Measurements from ENCODE around the gene NUDT21.
"Not testable (repeated sequence)": the region's sequence is repeated elsewhere in the genome, so short reads cannot be mapped to it uniquely, and the experiment has no call there.

The NUDT21 gene

DNA sequence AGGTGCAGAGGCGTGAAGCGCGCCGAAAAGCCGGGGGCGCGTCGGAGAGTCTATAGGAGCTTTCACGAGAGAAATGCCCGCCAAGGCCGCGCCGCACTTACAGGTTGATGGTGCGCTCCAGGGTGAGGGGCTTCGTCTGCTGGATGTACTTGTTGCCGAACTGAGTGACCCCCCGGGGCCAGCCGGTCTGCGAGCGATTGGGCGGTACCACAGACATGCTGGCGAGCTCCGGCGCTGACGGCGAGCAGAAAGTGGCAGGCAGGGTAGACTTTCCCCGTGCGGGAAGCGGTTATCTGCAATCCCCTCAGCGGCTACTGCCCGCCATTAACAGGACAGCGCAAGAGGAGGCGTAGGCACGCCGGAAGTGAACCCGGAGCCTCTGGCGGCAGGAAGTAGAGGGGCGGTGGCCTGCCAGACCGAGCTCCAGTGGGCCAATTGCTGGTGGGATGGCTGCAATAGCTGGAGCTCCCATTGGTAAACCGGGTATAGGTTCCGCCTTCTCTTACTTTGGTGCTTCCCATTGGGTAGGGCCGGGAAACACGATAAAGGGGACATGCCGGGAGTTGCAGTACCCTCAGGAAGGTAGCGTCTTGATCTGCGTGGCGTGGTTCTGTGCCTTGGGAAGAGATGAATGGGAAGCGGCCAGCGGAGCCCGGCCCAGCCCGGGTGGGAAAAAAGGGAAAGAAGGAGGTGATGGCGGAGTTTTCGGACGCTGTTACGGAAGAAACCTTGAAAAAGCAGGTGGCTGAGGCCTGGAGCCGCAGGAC, at the start of gene NUDT21, which contains the start of gene OGFOD1:
NUDT21 (minus strand) TSS at position 347 of the 767 bp plus-strand sequence; CDS start at position 217, 130 bp downstream.
OGFOD1 (plus strand) TSS at position 569 of the 767 bp plus-strand sequence; CDS start at position 628, 59 bp downstream.
- DNase-seq: peak; percentile 98

DNA sequence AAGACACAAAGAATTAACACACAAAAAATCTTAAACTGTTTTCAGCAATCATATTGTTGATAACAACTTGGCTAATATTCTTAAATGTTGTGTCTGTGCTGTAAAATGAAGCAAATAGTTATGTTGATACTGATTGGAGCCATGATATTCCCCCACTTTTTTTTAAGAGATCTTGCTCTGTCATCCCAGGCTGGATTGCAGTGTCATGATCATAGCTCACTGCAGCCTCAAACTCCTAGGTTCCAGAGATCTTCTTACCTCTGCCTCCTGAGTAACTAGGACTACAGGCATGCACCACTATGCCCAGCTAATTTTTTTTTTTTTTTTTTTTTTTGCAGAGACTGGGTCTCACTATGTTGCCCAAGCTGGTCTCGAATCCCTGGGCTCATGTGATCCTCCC, 42.7 kb upstream of the NUDT21 start:
- DNase-seq: no peak

DNA sequence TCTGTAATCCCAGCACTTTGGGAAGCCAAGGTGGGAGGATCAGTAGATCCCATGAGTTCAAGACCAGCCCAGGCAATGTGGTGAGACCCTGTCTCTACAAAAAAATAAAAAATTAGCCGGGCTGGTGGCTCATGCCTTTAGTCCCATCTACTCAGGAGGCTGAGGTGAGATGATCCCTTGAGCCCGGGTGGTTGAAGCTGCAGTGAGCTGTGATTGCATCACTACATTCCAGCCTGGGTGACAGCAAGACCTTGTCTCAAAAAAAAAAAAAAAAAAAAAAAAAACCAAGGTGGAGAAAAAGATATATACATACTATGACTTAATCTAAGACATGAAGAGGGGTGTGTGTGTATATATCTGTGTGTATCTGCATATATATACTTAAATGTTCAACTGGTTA, 42.0 kb upstream of the NUDT21 start:
- DNase-seq: no peak

DNA sequence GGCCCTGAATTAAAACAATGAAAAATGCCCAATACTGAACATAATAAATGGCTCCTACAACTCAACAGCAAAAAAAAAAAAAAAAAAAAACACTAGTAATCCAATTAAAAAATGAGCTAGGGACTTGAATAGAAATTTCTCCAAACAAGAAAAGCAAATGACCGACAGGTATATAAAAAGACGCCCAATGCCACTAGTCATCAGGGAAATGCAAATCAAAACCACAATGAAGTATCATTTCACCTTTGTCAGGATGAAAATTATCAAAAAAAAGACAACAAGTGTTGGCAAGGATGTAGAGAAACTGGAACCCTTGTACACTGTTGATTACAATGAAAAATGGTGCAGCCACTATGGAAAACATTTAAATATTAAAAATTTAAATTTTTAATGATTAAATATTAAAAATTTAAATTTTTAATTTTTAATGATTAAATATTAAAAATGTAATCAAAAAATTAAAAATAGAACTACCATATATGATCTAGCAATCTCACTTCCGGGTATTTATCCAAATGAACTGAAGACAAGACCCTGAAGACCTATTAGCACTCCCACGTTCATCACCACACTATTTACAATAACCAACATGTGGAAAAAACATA, 40.6 kb upstream of the NUDT21 start:
- DNase-seq: no peak

DNA sequence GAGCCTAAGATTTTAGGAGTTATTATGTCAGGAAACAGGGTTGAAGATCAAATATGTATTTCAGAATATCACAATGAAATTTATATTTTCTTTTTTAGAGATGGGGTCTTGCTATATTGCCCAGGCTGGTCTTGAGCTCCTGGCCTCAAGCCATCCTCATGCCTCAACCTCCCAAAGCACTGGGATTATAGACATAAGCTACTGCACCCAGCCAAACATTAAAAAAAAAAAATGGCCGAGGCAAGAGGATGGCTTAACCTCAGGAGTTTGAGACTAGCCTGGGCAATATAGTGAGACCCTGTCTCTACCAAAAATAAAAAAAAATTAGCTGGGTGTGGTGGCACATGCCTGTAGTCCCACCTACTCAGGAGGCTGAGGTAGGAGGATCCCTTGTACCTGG, 37.7 kb upstream of the NUDT21 start:
- not testable (repeated sequence) for DNase-seq

DNA sequence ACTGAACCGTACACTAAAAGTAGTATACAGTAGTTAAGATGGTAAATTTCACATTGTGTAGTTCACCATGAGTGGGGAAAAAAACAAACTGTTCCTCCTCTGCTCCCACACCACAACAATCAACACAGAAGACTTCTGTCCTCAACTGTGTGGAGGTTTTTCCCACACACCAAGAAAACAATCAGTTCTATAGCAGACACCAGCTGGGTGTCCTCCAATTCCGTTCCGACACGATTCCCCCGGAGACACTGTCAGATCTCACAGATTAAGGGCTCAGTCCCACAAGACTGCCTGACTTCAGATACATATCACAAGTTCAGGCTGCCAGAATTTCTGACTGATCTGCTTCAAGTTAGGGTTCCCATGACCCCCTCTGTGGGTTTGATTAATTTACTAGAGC, 36.9 kb upstream of the NUDT21 start:
- DNase-seq: no peak

DNA sequence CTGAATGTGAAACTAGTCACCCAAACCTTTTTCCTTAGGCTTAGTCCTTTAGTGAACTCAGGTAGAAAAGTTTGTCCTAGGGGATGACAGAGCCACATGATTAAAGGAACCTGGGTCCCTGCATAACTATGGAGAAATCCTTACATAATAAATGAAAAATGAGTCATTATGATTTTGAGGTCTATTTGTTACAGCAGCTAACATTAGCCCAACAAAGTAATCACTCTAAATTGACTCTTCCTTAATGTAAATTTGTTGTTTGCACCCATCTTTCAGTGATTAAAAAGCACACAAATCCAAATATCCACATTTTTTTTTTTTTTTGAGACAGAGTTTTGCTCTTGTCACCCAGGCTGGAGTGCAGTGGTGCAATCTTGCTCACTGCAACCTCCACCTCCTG, 32.3 kb upstream of the NUDT21 start:
- no peak for DNase-seq

DNA sequence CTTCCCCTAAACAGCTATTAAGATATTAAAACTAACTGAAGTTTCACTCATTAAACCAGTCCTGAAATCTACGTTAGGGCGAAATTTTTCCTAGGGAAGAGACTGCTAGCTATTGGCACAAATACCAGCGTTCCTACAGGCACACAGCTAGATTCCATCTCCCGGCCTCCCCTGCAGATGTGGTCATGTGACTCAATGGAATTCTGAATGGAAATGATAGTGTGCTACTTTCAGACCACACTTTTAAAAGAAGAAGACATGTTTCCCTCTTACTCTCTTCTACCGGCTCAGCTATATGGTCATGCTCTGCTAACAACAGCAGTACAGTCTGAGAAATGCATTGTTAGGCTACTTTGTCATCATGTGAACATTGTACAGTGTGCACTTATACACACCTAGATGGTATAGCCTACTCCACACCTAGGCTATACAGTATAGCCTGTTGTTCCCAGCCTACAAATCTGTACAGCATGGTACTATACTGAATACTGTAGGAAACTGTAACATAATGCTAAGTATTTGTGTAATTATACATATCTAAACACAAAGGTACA, 31.6 kb upstream of the NUDT21 start:
- no peak for DNase-seq

DNA sequence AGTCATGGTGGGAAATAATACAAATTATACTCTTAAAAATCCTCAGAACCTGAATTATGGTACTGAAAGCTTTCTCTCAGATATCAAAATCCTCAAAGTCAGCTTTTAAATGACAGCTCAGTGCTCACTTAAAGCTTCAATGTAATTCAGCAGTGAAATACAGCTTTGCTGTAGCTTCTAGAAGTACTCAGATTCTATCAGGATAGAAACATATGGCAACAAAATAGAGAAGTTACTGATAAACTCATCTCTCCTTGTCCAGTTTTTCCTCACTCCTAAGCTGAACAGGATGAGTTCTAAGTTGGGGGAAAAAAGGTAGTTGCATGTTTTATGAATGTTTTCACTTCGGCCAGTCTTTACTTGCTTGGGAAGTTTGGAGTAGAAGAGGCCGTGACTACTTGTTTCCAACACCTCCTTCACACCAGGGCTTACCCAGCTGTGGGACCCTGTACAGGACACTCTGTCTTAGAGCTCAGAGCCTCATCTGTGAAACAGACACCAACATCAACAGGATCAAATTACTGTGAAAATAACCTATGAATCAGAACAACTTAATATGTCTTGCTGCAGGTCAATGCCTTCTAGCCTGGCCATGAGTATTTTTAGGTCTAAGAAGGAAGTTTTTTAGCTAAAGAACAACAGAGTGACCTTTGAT, 30.5 kb upstream of the NUDT21 start:
- DNase-seq: no peak

DNA sequence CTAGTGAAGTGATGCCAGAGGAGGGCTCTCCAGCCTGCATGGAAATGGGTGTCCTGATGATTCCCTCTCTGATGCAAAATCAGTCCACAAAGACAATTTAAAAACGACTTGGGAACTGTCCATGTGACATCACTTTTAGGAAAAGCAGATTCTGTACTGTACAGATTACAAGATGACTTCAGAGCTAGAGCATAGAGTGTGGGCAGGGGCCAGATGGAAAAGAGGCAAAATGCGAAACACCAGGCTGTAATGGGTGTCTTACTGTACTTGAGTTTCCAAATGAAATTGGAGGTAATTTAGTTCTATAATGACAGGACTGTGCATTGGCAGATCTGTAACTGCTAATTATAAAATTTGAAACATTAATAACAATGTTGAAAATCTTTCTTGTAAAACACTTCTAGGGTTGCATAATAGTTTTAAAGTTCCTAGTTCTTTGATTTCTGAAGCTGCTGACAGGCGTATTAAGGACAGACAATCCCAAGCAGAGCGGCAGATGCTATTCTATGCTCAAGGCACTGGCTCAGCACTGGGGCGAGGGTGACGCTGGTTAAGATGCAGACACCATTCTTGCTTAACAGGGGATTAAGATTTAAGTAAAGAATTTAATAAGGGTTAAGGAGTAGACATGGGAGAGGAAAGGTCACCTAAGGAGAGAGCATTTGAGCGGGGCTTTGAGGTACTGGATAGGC, 29.8 kb upstream of the NUDT21 start:
- peak; percentile 7 for DNase-seq

DNA sequence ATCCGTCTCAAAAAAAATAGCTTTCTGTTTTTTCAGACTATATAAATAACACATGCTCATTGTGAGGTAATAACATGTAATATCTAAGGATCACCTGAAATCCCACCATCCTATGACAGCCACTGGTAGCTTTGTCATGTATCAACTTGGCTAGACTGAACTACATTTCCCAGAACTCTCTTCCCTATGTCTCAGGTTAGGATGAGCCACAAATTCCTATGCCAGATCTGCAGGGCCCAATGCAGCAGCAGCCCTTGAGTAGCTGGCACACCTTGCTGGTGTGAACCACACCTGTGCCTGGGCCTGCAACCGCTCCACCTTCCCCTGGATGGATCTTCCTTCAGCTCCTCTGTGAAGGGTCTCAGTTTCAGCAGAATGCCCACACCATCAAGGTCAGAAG, 28.3 kb upstream of the NUDT21 start:
- DNase-seq: no peak

DNA sequence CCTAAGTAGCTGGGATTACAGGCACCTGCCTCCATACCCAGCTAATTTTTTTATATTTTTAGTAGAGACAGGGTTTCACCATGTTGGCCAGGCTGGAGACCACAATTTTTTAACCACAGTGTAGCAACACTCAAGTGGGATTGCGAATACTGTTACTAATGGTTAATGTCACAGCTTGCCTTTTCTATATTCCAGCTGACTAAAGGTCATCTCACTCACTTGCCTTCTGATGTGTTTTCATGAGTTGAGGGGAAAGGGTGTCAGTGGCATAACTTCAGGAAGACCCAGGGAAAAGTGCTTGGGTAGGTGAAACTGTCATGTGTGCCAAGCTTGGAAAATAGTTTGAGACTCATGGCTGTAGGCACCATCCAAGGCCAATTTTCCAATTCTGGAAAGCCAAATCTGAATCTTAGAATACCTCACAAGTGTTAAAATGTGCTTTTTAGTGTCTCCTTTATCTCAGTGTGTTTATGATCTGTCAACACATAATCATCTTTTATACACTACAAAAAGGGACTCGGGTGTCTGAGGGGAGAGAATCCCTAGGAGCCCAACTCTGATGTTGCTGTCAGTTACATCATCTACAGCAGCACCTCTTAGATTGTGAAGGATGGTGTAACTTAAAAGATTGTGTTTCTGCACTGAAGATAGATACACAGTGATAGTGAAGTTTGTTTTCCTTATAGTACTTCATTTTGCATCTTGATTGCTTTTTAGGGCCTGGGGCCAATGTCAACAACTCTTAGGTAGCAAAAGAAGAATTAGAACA, 27.3 kb upstream of the NUDT21 start:
- peak; percentile 77 for DNase-seq

DNA sequence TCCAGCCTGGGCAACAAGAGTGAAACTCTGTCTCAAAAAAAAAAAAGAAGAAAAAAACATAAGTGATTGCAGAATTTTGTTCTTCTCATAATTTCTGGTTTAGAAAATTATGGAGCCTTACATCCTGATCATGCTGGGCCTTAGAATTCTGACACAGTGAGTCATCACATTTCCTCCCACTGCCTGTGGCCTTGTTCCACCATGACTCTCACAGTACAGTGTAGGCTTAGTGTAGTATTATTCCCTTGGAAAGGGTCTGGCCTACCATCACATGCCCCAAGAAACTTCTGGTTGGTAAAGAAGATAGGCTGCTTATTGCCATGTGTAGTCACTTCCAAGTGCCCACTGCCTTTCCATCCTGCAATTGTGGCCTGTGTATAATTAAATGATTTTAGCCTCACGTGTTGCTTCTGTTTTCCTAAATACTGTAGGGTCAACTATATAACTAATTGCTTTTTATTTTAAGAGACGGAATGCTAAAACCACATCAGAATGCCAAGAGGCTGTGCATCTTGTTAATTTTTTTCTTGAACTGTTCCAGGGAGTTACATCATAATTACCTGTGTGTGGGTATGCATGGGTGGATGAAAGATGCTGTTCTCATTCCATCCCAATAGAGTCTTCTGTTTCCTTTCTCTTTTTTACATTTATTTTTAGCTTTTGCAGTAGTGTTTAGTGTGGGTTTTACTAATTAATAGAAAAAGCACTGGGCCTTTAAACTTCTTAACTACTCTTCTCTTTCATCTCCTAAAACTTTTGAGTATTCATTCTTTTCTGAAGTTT, 26.2 kb upstream of the NUDT21 start:
- peak; percentile 82 for DNase-seq

DNA sequence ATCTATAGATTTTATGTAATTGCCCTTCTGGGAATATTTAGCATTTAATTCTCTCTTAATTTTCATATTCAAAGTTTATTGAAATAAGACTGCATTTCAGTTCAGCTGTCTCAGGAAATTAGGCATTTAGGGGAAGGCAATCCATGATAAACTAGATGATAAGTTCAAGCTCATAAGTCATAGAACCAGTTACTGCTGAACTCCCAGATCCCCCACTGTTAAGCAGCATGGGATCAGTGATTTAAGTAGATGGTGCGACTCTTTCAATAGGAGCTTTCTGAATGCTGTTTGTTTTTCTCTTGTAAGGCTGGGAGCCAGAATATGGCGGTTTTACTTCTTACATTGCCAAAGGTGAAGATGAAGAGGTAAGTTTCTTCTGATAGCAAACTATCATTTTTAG, 24.1 kb upstream of the NUDT21 start:
- DNase-seq: no peak

DNA sequence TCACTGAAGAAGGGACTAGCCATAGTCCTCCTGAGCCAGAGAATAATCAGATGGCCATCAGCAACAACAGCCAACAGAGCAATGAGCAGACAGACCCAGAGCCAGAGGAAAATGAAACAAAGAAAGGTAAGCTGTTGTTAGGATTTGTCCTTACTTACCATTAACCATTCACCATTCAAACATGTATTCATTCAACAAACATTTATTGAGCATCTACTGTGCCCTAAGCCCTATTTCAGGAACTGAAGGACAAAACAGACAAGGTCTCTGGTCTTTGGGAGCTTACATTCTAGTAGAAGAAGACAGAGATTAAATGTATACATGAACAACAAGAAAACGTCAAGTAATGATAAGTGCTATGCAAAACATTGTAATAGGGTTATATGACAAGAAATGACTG, 19.5 kb upstream of the NUDT21 start:
- no peak for DNase-seq

DNA sequence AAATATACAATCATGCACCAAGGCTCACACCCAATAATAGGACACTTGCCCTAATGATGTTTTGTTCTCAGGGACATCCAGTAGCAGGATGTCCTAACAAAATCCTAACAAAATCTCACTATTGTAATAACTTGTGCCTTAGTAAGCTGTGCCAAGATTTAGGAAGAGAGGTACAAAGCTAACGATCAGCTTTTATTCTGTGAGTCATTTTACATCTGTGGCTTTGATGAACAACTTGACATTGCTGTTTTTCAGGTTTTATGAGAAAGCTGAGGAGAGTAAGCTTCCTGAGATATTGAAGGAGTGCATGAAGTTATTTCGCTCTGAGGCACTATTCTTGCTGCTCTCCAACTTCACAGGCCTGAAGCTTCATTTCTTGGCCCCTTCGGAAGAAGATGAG, 19.1 kb upstream of the NUDT21 start:
- no peak for DNase-seq

DNA sequence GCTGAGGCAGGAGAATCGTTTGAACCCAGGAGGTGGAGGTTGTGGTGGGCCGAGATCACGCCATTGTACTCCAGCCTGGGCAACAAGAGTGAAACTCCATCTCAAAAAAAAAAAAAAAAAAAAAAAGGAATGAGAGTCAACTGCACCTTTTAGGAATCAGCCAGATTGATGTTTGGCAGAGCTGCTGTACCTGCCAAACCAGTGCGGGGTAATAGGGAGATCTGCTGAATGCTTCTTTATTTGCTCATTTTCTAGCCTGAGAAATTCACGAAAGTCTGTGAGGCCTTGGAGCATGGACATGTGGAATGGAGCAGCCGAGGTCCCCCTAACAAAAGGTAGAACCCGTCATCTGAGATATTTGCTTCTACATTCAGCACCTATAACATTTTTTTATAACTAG, 18.6 kb upstream of the NUDT21 start:
- no peak for DNase-seq

DNA sequence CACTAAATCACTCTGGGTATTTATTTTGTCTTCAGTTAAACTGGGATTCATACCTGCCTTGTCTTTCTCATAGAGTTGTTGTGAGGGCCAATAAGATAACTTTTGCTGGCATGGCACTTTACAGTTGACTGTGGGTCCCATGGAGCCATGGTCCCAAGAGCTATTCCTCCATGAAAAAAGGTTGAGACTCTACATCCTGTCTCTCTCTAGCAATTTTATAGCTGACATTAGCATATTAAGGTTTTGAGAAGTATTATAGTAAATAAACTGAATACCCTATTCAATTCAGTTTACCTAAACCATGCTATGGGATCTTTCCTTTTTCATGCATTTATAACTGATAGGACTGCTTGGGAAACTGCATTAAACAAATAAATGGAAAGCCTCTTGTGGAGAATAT, 17.7 kb upstream of the NUDT21 start:
- DNase-seq: no peak

DNA sequence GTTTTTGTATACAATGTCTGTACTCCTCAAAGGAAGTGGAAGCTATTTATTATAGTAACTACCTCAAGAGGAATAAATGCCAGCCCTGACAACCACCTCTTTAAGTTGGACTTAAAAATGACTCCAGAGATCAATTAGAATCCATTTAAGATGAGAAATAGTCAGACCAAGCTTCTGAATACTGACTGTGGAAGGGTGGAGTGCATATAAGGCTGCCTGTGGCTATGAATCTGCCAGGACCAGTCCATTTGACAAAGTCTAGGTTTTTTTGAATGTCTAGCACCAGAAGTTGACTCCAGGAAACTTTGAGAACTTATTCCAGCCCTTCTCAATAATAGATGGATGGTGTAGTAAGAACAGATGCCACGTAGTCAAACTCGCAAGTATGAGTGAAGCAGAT, 15.2 kb upstream of the NUDT21 start:
- DNase-seq: no peak

DNA sequence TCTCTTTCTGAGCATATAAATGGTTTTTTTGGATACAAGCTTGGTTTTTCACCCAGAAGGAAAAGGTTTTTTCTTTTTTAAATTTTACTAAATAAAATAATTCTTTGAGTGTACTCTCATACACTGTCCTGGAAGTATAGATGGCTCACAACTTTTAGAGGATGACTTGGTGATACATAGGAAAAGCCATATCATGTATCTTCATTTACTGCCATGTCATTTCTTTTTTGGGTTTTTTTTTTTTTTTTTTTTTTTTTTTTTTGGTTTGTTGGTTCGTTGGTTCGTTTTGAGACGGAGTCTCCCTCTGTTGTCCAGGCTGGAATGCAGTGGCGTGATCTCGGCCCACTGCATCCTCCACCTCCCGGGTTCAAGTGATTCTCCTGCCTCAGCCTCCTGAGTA, 12.0 kb upstream of the NUDT21 start:
- no peak for DNase-seq

DNA sequence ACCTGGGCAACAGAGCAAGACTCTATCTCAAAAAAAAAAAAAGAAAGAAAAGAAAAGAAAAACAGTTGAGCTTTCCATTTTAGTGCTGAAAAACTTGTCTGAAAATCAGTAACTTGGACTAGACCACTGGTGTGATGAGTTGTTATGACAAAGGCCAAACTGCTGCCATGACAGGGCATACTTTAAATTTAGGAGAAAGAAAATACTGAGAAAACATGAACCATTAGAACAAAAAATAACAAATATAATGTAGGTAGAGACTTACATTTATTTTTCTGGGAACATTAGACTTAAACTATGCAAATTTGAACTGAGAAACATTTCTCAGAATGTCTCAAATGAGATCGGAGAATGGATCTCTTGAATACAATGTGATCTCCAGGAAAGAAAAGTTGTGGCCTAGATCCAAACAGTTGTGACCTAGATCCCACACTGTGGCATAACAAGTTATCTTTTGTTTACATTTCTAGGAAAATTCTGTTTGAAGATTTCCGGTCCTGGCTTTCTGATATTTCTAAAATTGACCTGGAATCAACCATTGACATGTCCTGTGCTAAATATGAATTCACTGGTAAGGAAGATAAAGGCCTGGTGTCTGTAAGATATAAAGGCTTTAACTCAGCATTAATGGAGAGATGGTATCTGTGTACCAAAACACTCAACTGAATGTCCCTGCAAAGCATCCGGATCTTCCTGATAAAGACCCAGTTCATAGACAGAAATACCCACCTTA, 11.1 kb upstream of the NUDT21 start:
- no peak for DNase-seq
